SK-N-SH (cell line): ENCODE measurements around the gene ZWINT.

Experiments used
- CTCF ChIP-seq: fragments of 200-600 bp; sonication (generic); IDR thresholded peaks from 2 replicates; pipeline ENCODE4 v1.6.1; 2017; ENCODE audit warnings: antibody characterized with exemption, mild to moderate bottlenecking, moderate library complexity
- GATA2 ChIP-seq: sonication (generic); formaldehyde crosslinking; IDR thresholded peaks from 2 replicates; pipeline ENCODE4 v1.5.0; 2020; ENCODE audit warnings: mild to moderate bottlenecking, missing genetic modification reagents
- POLR2AphosphoS5 ChIP-seq: IDR thresholded peaks from 2 replicates; pipeline ENCODE4 v1.6.1; 2012; ENCODE audit warnings: low read depth, low read length
- RAD21 ChIP-seq: IDR thresholded peaks from 2 replicates; pipeline ENCODE4 v1.6.1; 2012; ENCODE audit warnings: mild to moderate bottlenecking, low read length
- TAF1 ChIP-seq: IDR thresholded peaks from 2 replicates; pipeline ENCODE4 v1.6.1; 2012; ENCODE audit warnings: low read depth, mild to moderate bottlenecking, low read length, moderate library complexity, borderline replicate concordance
- YY1 ChIP-seq: IDR thresholded peaks from 2 replicates; pipeline ENCODE4 v1.4.0; 2012; ENCODE audit warnings: low read depth, mild to moderate bottlenecking
- ZBTB33 ChIP-seq: IDR thresholded peaks from 2 replicates; pipeline ENCODE4 v1.4.0; 2012; ENCODE audit warnings: low read depth, borderline replicate concordance

GRCh38 chr10:56351909-56352630 lies 9.0 kb downstream of the ZWINT start:
- TF ChIP-seq POLR2AphosphoS5 (no peak), RAD21 (no peak), CTCF (no peak), TAF1 (no peak), YY1 (no peak), ZBTB33 (no peak), GATA2 (no peak)
